Activated CD4-positive, CD25-positive, alpha-beta regulatory T cell treated with anti-CD3 and anti-CD28 coated beads, Interleukin-2, amount 50 U/mL, for 72 hours (primary cell): ENCODE measurements around the gene FBXO24.

Source experiments
- DNase-seq: peaks from one replicate; pipeline ENCODE4 v3.0.0; 2021

The FBXO24 gene

DNA sequence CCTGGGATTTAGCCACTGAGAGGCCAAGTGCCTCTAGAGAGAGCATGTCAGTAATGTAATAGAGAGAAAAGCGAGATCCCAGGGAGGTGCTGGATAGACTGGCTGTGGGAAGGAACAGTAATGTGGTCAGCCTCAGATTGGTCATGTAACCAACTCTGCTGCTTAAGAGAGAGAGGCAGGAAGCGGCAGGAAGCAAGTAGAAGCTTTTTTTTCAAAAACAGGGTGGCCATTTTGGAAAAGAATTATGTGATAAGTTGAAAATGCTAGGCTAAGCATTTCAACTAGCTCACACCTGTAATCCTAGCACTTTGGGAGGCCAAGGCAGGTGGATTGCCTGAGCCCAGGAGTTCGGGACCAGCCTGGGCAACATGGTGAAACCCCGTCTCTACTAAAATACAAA is 12.3 kb downstream of the FBXO24 start:
- no peak for DNase-seq

DNA sequence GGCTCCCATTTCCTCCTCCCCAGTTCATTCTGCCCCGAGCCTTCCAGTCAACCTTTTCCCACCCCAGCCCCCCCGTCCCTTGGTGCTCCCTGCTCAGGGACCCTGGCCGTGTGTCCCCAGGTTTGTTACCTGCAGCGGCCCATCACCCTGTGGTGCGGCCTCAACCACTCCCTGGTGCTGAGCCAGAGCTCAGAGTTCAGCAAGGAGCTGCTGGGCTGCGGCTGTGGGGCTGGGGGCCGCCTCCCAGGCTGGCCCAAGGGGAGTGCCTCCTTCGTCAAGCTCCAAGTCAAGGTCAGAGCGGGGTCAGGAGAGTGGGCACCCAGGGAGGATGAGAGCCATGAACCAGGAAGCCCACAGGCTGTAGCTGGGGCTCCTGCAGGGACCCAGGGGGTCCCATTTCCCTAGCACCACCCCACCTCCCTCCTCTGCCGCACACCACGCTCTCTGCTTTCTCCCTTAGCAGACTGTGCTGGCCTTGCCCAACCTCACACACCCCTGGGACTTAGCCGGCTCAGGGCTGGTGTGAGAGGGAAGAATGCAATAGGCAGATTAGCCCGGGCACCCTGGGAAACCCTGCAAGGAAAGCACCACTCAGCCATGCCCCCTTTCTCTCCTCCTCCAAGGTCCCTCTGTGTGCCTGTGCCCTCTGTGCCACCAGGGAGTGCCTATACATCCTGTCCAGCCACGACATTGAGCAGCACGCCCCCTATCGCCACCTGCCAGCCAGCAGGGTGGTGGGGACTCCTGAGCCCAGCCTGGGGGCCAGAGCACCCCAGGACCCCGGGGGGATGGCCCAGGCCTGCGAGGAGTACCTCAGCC is 14.0 kb downstream of the FBXO24 start:
- DNase-seq, result no peak

DNA sequence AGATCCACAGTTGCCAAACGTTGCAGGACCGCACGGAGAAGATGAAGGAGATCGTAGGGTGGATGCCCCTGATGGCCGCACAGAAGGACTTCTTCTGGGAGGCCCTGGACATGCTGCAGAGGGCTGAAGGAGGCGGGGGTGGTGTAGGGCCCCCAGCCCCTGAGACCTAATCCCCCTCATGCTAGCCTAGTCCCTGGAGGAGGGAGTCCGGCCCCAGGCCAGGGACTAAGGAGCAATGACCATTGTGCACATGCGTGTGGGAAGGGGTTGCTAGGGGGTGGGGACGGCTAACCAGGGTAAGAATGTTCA is 14.6 kb downstream of the FBXO24 start:
- no peak for DNase-seq

DNA sequence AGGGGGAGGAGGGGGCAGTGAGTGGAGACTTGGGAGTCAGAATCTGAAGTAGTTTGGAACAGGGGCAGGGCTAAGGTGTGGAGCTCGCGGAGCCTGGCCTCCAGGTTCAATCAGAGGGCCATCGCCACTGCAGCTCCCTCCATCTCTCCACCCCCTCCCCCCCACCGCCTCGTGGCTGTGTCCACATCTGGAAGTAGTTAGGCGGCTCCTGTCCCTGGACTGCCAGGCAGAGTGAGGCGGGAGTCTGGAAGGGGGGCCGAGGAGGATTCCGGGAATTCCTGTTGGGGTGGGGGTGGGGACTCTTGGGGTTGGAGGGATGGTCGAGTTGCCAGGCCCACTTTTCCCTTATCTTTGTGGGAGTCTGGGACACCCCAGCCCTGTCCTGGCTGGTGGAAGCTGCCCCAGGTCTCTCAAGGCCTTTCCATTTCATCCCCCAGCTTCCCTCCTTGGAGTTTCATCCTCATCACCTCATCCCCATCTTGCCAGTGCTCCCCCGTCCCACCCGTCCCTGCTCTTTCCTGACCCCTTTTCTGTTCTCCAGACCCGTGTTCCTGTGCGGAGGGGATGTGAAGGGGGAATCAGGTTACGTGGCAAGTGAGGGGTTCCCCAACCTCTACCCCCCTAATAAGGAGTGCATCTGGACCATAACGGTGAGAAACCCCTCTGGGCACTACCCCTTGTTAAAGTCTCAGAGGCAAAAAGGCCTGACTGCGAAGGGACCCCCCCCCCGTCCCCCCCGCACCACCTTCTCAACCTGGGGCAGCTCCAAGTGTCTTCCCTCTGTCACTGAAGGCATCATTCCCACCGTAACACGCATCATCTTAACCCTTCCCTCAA is 17.0 kb downstream of the FBXO24 start:
- DNase-seq, result no peak

DNA sequence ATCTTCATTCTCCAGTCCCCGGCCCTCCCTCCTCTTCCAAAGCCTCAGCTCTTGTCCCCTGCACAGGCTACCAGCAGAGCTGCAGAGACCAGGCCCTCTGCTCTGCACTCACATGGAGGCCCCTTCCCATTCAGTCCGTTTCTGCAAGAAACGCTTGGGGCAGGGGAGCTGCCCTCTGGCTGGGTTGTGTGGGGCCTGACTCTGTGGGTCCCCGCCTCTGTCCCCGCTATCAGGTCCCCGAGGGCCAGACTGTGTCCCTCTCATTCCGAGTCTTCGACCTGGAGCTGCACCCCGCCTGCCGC is 17.5 kb downstream of the FBXO24 start:
- no peak for DNase-seq

DNA sequence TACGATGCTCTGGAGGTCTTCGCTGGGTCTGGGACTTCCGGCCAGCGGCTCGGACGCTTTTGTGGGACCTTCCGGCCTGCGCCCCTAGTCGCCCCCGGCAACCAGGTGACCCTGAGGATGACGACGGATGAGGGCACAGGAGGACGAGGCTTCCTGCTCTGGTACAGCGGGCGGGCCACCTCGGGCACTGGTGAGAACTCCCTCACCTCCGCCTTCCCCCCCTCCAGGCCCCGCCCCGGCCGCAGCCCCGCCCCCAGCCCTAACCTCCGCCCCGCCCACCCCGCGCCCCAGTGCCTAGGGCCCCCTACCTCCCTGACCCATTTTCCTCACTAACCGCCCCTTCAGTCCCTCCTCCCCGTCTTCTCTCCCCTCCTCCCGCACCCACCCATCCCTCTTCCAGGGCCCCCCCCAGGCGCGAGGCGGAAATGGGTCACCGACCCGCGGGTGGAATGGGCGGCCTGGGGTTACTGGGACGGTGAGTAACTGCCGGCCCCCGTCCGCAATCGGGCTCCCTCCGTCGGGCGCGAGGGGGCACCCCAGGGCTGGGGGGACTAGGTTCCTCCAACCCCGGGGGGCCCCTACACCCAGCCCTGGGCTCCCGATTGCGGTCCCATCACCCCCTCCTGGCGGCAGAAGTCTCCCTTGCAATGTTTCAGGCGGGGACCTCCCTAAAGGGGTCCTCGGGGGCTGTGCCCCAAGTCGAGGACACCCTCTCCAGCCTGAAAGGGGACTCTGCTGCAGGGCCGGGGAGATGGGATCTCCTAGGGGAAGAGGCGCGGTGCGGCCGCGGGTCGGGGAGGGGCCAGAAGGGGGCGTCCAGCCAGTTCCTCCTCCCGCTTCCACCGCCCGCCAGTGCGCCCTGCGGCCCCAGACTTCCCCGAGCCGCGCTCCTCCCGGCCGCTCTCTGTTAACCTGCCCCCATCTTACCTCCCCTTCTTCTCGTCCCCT is 18.2 kb downstream of the FBXO24 start:
- DNase-seq, result peak; percentile 67

DNA sequence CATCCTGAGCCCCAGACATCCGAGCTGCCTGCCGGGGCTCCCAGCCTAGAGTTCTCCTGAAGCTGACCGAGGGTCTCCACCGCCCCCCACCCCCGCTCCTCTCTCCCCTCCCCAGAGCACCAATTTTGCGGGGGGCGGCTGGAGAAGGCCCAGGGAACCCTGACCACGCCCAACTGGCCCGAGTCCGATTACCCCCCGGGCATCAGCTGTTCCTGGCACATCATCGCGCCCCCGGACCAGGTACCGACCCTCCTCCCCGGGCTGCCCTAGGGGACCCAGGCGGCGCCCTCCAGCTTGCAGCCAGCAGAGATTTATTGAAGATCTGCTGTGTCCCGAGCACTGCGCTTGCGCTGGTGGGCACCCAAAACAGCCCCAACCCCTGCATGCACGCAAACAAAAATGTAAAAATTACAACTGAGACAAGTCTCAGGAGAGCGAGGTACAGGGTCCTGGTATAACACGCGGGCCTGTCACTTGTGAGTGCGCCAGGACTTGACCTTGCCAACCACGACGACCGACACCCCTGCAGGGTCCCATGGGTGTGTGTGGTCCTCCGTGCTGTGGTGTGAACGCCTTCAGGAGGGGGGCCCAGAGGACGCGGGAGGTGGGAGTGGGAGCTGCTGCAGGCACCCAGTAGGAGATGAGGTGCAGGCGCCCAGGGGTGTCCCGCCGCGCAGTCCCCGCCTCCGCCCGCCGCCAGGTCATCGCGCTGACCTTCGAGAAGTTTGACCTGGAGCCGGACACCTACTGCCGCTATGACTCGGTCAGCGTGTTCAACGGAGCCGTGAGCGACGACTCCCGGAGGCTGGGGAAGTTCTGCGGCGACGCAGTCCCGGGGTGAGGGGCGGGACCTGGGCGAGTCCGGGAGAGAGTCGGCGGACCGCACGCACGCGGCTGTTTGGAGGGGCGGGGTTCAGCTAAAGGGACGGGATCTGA is 19.1 kb downstream of the FBXO24 start:
- peak; percentile 47 for DNase-seq

DNA sequence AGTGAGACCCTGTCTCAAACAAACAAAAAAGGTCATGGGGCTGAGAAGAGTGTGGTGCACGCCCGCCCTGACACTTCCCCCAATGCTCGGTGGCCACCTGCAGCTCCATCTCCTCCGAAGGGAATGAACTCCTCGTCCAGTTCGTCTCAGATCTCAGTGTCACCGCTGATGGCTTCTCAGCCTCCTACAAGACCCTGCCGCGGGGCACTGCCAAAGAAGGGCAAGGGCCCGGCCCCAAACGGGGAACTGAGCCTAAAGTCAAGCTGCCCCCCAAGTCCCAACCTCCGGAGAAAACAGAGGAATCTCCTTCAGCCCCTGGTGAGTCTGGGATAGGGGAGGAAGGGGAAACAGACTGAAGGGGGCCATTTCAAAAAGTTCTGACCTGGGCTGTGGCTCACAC is 20.2 kb downstream of the FBXO24 start:
- no peak for DNase-seq

DNA sequence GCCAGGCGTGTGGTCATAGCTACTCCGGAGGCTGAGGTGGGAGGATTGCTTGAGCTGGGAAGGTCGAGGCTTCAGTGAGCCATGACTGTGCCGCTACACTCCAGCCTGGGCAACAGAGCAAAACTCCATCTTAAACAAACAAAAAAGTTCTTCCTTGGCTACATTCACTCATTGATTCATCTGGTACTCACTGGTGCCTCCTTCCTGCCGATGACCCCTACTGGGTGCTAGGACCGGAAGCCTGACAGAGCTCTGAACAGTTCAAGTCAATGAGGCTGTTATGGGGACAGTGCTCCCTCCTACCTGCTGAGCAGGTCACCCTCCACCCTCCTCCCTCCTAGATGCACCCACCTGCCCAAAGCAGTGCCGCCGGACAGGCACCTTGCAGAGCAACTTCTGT is 21.0 kb downstream of the FBXO24 start:
- no peak for DNase-seq

DNA sequence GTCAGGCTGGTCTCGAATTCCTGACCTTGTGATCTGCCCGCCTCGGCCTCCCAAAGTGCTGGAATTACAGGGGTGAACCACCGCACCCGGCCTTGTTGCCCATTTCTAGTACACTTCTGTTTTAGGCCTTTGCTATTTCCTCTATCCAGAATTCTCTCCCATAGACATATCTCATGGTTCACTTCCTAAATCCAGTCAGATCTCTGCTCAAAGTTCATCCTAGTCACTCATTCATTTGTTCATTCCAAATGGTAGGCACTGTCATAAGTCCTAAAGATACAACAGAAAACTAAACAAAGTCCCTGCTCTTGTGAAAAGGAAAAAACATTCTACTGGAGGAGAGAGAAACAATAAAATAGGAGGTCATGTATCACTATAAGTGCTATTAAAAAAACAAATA is 23.8 kb downstream of the FBXO24 start:
- no peak for DNase-seq

DNA sequence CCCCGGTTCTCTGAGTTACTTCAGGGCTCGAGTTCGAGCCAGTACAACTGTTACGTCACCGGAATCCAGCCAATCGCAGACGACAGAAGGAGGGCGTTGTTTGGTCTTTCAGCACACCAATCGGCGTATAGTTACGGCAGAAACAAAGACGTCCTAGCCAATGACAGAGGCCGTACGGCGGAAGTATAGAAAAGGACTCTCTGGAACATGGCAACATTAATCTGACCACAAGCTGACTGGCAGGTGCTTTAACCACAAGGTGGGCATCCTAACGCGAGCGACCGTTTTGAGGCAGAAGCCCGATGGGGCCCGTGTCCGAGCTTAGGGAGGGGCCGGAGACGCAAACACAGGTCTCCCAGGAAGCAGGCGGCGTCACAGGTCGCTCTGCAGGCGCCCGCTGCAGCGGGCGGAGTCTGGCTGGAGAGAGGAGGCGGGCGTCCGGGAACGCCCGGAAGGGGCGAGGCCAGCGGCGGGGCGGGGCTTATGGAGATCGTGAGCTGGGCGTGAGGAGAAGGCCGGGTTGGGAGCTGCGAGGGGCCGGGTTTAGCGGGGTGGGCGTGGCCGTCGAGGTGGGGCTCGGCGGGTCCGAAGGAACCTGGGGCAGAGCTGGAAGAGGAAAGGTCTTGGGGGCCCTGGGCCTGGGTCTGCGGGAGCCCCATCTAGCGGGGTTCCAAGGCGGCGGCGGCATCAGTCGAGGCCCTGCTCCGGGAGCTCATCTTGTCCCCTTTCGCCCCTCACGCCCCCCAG is 26.0 kb downstream of the FBXO24 start, which contains the start of gene MOSPD3:
MOSPD3 (plus strand) TSS at position 558 of the 747 bp plus-strand sequence. CDS start 252 bp downstream, outside the sequence.
- peak; percentile 99 for DNase-seq

DNA sequence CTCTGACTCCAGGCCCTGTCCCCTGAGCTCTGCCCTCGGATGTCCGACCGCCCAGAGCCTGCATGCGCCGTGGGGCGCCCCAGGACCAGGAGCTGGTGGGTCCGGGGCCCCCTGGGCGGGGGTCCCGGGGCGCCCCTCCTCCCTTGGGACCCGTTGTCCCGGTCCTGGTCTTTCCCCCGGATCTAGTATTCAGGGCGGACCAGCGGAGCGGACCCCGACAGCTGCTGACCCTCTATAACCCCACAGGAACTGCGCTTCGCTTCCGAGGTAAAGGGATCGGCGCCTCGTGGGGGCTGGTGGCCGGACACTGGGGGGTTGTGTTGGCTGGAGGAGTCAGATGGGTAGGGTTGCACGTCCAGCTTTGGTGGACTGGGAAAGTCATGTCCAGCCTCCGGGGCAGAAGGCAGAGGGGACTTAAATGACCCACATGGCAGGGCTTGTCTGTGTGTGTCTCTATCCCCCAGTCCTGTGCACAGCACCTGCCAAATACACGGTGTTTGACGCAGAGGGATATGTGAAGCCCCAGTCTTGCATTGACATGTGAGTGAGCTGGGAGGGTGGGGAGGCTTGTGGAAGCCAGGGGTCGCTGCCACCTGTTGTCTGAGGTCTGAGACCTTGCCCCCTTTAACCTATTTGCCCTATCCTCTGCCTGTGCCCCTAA is 26.7 kb downstream of the FBXO24 start:
- no peak for DNase-seq

DNA sequence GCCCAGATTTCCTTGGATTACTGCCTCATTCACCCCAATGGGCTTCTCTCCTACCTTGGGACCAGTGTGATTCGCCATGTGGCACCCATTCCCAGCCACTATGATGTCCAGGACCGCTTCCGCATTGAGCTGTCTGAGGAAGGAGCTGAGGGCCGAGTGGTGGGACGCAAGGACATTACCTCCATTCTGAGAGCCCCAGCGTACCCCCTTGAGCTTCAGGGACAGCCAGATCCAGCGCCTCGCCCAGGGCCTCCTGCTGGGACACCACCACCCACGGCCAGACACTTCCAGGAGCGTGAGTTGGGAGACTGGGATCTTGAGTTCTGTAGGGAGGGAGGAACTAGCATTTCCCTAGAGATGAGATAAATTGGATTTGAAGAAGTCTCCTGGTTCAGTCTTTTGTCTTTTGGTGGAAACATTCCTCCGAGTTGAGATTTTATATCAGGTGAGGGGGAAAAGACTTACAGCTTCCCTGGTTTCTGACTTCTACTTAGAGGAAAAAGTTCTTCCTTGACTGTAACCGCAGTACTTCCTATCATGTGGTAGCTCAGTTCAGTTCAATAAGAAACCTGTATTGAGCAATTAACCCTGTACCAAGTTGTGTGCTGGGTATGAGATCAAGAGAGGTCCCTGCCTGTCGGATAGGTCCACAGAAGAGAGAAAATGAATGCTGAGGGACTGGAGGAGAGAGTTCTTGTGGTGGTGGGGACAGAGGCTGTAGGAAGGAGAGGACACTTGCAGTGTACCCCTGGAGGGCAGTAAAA is 27.5 kb downstream of the FBXO24 start:
- DNase-seq, result no peak

DNA sequence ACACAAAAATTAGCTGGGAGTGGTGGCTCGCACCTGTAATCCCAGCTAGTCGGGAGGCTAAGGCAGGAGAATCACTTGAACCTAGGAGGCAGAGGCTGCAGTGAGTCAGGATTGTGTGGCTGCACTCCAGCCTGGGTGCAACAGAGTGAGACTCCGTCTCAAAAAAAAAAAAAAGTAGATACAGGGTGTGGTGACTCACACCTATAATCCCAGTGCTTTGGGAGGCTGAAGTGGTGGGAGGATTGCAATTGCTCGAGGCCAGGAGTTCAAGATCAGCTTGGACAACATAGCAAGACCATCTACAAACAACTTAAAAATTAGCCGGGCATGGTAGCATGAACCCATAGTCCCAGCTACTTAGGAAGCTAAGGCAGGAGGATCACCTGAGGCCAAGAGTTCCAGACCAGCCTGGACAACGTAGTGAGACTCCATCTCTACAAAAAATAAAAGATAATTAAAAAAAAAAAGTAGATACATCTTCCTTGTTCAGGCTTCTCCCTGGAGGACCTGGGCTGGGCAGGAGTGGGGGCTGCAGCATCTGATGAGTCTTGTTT is 28.3 kb downstream of the FBXO24 start:
- DNase-seq, result no peak

DNA sequence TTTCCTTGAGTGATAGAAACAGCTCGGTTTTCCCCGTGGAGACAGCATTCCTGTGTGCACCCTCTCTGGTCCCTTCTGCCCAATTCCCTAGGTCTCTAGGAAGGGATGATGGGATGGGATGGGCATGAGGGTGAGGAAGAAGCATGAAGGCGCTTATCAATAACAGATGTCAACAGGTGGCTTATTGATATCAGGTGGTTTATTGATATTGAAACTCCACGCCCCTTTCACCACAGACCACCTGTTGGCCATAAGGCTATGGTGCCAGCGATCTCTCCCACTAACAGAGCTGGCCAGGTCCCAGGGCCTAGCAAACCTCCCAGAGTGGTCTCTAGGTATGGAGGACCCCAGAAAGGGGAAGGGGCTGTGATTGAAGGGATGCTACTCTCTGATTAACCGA is 34.1 kb downstream of the FBXO24 start:
- DNase-seq, result no peak

DNA sequence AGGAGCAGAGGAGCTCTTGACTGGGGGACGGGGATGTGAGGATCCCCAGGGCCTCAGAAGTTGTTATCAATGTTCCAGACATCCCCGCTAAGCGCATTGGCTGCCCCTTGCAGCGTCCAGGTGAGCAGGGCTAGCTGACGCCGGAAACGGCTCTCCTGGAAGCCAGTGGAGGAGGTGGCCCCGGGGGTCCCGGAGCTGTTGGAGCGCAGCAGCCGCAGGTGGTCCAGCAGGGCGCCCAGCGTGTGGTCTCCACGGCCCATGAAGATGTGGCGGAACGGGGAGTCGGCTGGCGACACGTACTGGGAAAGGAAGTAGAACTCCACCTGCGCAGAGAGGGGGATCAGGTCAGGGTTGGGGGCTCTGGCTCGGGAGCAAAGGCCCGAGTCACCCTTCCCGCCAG is 34.7 kb downstream of the FBXO24 start:
- DNase-seq, result no peak

DNA sequence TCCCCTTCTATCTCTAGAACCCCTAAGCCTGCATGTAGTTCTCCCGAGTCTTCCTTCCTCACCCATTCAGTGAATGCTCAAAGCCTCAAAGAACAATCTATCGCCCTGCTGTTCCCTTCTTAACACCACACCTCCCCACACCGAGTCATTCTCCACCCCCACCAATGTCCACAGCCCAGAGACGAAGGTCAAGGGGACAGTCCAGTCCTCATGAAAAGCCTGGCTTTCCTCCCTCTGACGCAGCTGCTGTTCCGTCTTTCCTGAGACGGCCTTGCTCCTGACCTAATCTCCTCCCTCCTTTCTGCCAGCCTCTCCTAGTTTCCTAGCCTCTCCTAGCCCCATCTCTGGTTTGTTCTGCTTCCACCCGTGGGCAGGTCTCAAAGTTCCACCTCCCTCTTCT is 35.4 kb downstream of the FBXO24 start:
- DNase-seq, result no peak

DNA sequence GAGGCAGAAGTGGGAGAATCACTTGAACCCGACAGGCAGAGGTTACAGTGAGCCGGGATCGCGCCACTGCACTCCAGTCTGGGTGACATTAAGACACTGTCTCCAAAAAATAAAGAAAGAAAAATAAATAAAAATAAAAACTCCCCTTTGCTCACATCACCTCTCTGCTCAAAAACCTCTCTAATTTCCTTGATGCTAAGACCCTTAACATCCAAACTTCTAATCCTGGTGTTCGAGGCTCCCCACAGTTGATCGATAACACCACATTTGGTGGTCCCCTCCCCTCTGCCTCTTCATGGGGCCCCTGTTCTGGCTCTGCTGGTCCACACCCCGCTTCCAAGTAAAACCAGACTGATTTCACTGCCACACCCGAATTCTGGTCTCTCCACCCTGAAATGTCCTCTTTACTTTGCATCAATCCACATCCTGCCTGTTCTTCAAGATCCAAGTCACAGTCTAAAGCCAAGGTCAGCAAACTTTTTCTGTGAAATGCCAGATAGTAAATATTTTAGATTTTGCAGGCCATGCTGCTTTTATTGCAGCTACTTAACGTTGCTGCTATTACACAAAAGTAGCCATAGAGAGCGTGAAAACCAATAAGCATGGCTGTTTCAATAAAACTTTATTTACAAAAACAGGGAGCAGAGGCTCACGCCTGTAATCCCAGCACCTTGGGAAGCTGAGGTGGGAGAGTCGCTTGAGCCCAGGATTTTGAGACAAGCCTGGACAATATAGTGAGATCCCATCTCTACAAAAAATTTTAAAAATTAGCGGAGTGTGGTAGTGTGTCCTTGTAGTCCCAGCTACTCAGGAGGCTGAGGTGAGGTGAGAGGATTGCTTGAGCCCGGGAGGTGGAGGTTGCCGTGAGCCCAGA is 38.1 kb downstream of the FBXO24 start:
- DNase-seq, result no peak

DNA sequence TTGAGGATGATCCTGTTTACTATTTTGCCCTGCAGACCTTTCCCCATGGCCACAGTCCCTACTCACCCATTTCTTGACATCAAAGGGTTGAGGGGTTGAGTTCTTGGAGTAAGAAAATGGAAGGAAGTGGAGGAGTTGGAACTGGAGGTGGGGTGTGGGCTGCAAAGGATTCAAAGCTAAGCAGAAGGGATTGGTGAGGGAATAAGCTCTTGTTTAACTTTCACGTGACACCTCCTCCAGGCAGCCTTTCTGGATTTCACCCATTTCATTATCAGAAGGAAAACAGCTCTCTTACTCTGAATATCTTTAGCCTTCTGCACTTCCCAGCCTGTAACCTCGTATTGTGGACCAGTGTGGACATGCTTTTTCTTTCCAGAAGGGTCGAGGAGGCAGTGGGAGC is 39.9 kb downstream of the FBXO24 start:
- DNase-seq, result no peak
